A549 treated with dexamethasone at 1 μM for 4 hours (cell line): ENCODE measurements around the gene GPR33. TPM values are rescaled to one million over a fixed set of nuclear protein-coding genes. Genes with fewer than 3 reads are reported as not detected.

Experiments
- total RNA-seq: library from RNA; stranded (reverse); fragments of 200-300 nt; extraction: Qiagen RNA extraction; gene quantifications from 5 replicates; pipeline ENCODE4 v1.2.3, GENCODE V29; 2022

Gene GPR33
- not detected in 5 replicates for total RNA-seq

GRCh38 chr14:31487886-31488285, at the start of gene GPR33:
Gene GPR33, minus strand, starts transcription at chr14:31488039. Its CDS starts 4,074 bp downstream, at chr14:31483965.

GRCh38 chr14:31456841-31457664, 30.8 kb downstream of the GPR33 start, which contains the start of gene DTD2:
Gene DTD2, minus strand, starts transcription at chr14:31457506. Its CDS starts 113 bp downstream, at chr14:31457393.

Other genes with a start within 250 kb of the GPR33 start
- gene HEATR5A, start 67.5 kb downstream of the GPR33 start, total RNA-seq: 13.3 to 18.2 TPM (median 16.1 TPM) in 5 replicates
- gene DTD2, start 30.5 kb downstream of the GPR33 start, total RNA-seq: 14.7 to 18.3 TPM (median 16.1 TPM) in 5 replicates
- 7.8 to 9.4 TPM (median 8.3 TPM) in 5 replicates for gene NUBPL, start 73.4 kb upstream of the GPR33 start, total RNA-seq